Vagina (tissue), 2 donors: ENCODE results near the gene GIPC2. TPM values are rescaled to one million over a fixed set of nuclear protein-coding genes. Genes with fewer than 3 reads are reported as not detected.
"Not testable (repeated sequence)": the region's sequence is repeated elsewhere in the genome, so short reads cannot be mapped to it uniquely, and the experiment has no call there.

Source experiments
- DNase-seq, 2 donors: peaks; one replicate each; pipeline ENCODE4 v3.0.0-alpha.2; 2017; ENCODE audit errors: extremely low spot score in 2 of 2
- H3K27ac ChIP-seq: fragments of 200-600 bp; sonication (generic); one replicate; pipeline ENCODE4 v1.5.1; 2019
- H3K27me3 ChIP-seq: fragments of 200-600 bp; sonication (generic); one replicate; pipeline ENCODE4 v1.5.1; 2019
- H3K36me3 ChIP-seq, 2 donors: fragments of 200-600 bp; sonication (generic); one replicate each; pipeline ENCODE4 v1.5.1; 2017 to 2019
- H3K4me1 ChIP-seq: fragments of 200-600 bp; sonication (generic); one replicate; pipeline ENCODE4 v1.5.1; 2019
- H3K4me3 ChIP-seq, 2 donors: fragments of 200-600 bp; sonication (generic); 1 replicate in 1 of 2; 2 replicates in 1 of 2; pipeline ENCODE4 v1.5.1; 2016 to 2019
- H3K9me3 ChIP-seq: fragments of 200-600 bp; sonication (generic); one replicate; pipeline ENCODE4 v1.5.1; 2019
- CTCF ChIP-seq, 3 experiments: fragments of 450-650 bp in 2 of 3; fragments of 200-600 bp in 1 of 3; sonication (generic) in 1 of 3; IDR thresholded peaks; one replicate each; pipeline ENCODE4 v1.5.1; 2017 to 2019; ENCODE audit warnings: antibody characterized with exemption in 3 of 3, mild to moderate bottlenecking in 2 of 3, moderate library complexity in 2 of 3
- POLR2A ChIP-seq, 2 donors: fragments of 450-650 bp; IDR thresholded peaks; one replicate each; pipeline ENCODE4 v1.6.1; 2017; ENCODE audit warnings: antibody characterized with exemption in 2 of 2, mild to moderate bottlenecking in 2 of 2, moderate library complexity in 2 of 2
- POLR2AphosphoS5 ChIP-seq, 2 donors: sonication (generic); formaldehyde crosslinking; IDR thresholded peaks; one replicate each; pipeline ENCODE4 v1.9.0; 2017; ENCODE audit warnings: antibody characterized with exemption in 2 of 2, mild to moderate bottlenecking in 2 of 2, low read depth in 1 of 2; ENCODE audit not compliant: insufficient read depth in 1 of 2
- intact Hi-C: fragments of 100-400 bp; cut with DNase I; formaldehyde crosslinking; loops from one replicate; pipeline ENCODE4 v1.15.1; 2023
- total RNA-seq: library from RNA; depleted of rRNA; stranded (reverse); fragments of >200 nt; gene quantifications from one replicate; pipeline ENCODE4 v1.2.3, GENCODE V29; 2016

GIPC2 gene
- total RNA-seq, 1 donor from 2014 or later, result 2.7 TPM

GRCh38 chr1:78078358-78078757 lies 32.6 kb downstream of the GIPC2 start:
- intact Hi-C loops, result no loop called here
- no peaks in the 10 kb centered on the region for H3K9me3 ChIP-seq
- H3K36me3 ChIP-seq, result no peaks in the 10 kb centered on the region
- peaks cover 13% of the 10 kb centered on the region for H3K4me1 ChIP-seq
- peak in 1 of 2 donors; percentile 34 for TF ChIP-seq POLR2AphosphoS5 (IDR thresholded peaks at IDR 0.05; ENCODE audit: insufficient read depth in 1 of 2, low read depth in 1 of 2)
- no peak for TF ChIP-seq CTCF (IDR thresholded peaks at IDR 0.05)
- no peak for TF ChIP-seq POLR2A (IDR thresholded peaks at IDR 0.05)
- H3K27me3 ChIP-seq, result no peaks in the 10 kb centered on the region
- no peak overlapping the region for H3K4me3 ChIP-seq
- no peak overlapping the region for H3K27ac ChIP-seq
- DNase-seq, result no peak

- peaks cover 13% of the 10 kb centered on the region for H3K4me1 ChIP-seq
- H3K27me3 ChIP-seq, result no peaks in the 10 kb centered on the region
- H3K4me3 ChIP-seq, result no peak overlapping the region
- no peak overlapping the region for H3K27ac ChIP-seq
- H3K36me3 ChIP-seq, result no peaks in the 10 kb centered on the region
- intact Hi-C loops, result no loop called here
- no peak for DNase-seq
- no peak for TF ChIP-seq POLR2A (IDR thresholded peaks at IDR 0.05)
- no peak for TF ChIP-seq POLR2AphosphoS5 (IDR thresholded peaks at IDR 0.05; ENCODE audit: insufficient read depth in 1 of 2, low read depth in 1 of 2)
- TF ChIP-seq CTCF (IDR thresholded peaks at IDR 0.05), result no peak
- H3K9me3 ChIP-seq, result no peaks in the 10 kb centered on the region
These were observed 33.8 kb downstream of the GIPC2 start for GRCh38 chr1:78079580-78079979.

- Histone ChIP-seq H3K36me3 (no peaks in the 10 kb centered on the region), H3K4me1 (peaks cover 13% of the 10 kb centered on the region), H3K27me3 (no peaks in the 10 kb centered on the region), H3K9me3 (no peaks in the 10 kb centered on the region), H3K27ac (peak overlapping the region; percentile 19), H3K4me3 (no peak overlapping the region)
- no peak for TF ChIP-seq POLR2AphosphoS5 (IDR thresholded peaks at IDR 0.05; ENCODE audit: insufficient read depth in 1 of 2, low read depth in 1 of 2)
- TF ChIP-seq POLR2A (IDR thresholded peaks at IDR 0.05), result no peak
- no peak for TF ChIP-seq CTCF (IDR thresholded peaks at IDR 0.05)
- intact Hi-C loops, result no loop called here
- no peak for DNase-seq
These were observed 35.0 kb downstream of the GIPC2 start for GRCh38 chr1:78080767-78081166.

- TF ChIP-seq POLR2A (IDR thresholded peaks at IDR 0.05) (no peak), CTCF (IDR thresholded peaks at IDR 0.05) (no peak), POLR2AphosphoS5 (IDR thresholded peaks at IDR 0.05; ENCODE audit: insufficient read depth in 1 of 2, low read depth in 1 of 2) (no peak)
- Histone ChIP-seq H3K36me3 (no peaks in the 10 kb centered on the region), H3K4me1 (peaks cover 13% of the 10 kb centered on the region), H3K27ac (no peak overlapping the region), H3K9me3 (no peaks in the 10 kb centered on the region), H3K27me3 (no peaks in the 10 kb centered on the region), H3K4me3 (no peak overlapping the region)
- no peak for DNase-seq
- intact Hi-C loops, result no loop called here
These were observed 36.5 kb downstream of the GIPC2 start for GRCh38 chr1:78081980-78082860.

GRCh38 chr1:78084639-78085038 lies 38.9 kb downstream of the GIPC2 start:
- H3K27me3 ChIP-seq, intact Hi-C loops, DNase-seq, H3K4me3 ChIP-seq, H3K9me3 ChIP-seq, H3K4me1 ChIP-seq, H3K36me3 ChIP-seq, H3K27ac ChIP-seq: not testable (repeated sequence)
